ENCODE data around the gene PRR29. TPM values are rescaled to one million over a fixed set of nuclear protein-coding genes. Genes with fewer than 3 reads are reported as not detected.

PRR29 gene
- total RNA-seq, 2 donors from 2014 or later = 0.09 to 0.74 TPM

GRCh38 chr17:63996430-63997182 lies 1.5 kb upstream of the PRR29 start:
- Histone ChIP-seq H3K4me1 (replicated peaks) (no peaks in the 10 kb centered on the region), H3K9me3 (no peaks in the 10 kb centered on the region), H3K27ac (no peak overlapping the region), H3K4me3 (no peak overlapping the region), H3K36me3 (no peaks in the 10 kb centered on the region), H3K27me3 (replicated peaks; ENCODE audit: insufficient read depth) (no peaks in the 10 kb centered on the region)
- intact Hi-C loops (cut with DNase I) = no loop called here
- DNase-seq (ENCODE audit: low spot score) = no peak
- TF ChIP-seq POLR2A (IDR thresholded peaks at IDR 0.05) (no peak), POLR2AphosphoS5 (IDR thresholded peaks at IDR 0.05) (no peak), CTCF (IDR thresholded peaks at IDR 0.05) (no peak)
- 92% methylated on average over 11 of the region's 11 CpGs for WGBS

GRCh38 chr17:63997341-63998048 lies 656 bp upstream of the PRR29 start:
- Histone ChIP-seq H3K4me1 (replicated peaks) (no peaks in the 10 kb centered on the region), H3K27ac (no peak overlapping the region), H3K4me3 (peak overlapping the region; percentile 41 to 44), H3K27me3 (replicated peaks; ENCODE audit: insufficient read depth) (no peaks in the 10 kb centered on the region), H3K36me3 (no peaks in the 10 kb centered on the region), H3K9me3 (no peaks in the 10 kb centered on the region)
- WGBS = 20% methylated on average over 19 of the region's 19 CpGs
- intact Hi-C loops (cut with DNase I) = no loop called here
- TF ChIP-seq POLR2A (IDR thresholded peaks at IDR 0.05) = no peak
- no peak for TF ChIP-seq POLR2AphosphoS5 (IDR thresholded peaks at IDR 0.05)
- TF ChIP-seq CTCF (IDR thresholded peaks at IDR 0.05) = no peak
- no peak for DNase-seq (ENCODE audit: low spot score)

GRCh38 chr17:63998721-63999679 lies 849 bp downstream of the PRR29 start:
- peak overlapping the region; percentile 41 to 44 for H3K4me3 ChIP-seq
- no peaks in the 10 kb centered on the region for H3K9me3 ChIP-seq
- no peaks in the 10 kb centered on the region for H3K4me1 ChIP-seq (replicated peaks)
- H3K27me3 ChIP-seq (replicated peaks; ENCODE audit: insufficient read depth) = no peaks in the 10 kb centered on the region
- no peak for DNase-seq (ENCODE audit: low spot score)
- no peaks in the 10 kb centered on the region for H3K36me3 ChIP-seq
- TF ChIP-seq POLR2AphosphoS5 (IDR thresholded peaks at IDR 0.05) (no peak), POLR2A (IDR thresholded peaks at IDR 0.05) (no peak), CTCF (IDR thresholded peaks at IDR 0.05) (no peak)
- H3K27ac ChIP-seq = no peak overlapping the region
- intact Hi-C loops (cut with DNase I) = no loop called here
- WGBS = 23% methylated on average over 28 of the region's 33 CpGs

- Histone ChIP-seq H3K27me3 (replicated peaks; ENCODE audit: insufficient read depth) (no peaks in the 10 kb centered on the region), H3K36me3 (no peaks in the 10 kb centered on the region), H3K4me3 (no peak overlapping the region), H3K9me3 (no peaks in the 10 kb centered on the region), H3K27ac (no peak overlapping the region), H3K4me1 (replicated peaks) (no peaks in the 10 kb centered on the region)
- DNase-seq (ENCODE audit: low spot score) = no peak
- intact Hi-C loops (cut with DNase I) = no loop called here
- WGBS = 89% methylated on average over 25 of the region's 25 CpGs
- TF ChIP-seq POLR2AphosphoS5 (IDR thresholded peaks at IDR 0.05) = no peak
- no peak for TF ChIP-seq POLR2A (IDR thresholded peaks at IDR 0.05)
- no peak for TF ChIP-seq CTCF (IDR thresholded peaks at IDR 0.05)
Observed at GRCh38 chr17:63999680-64000531, 1.8 kb downstream of the PRR29 start.

Measured in prostate gland (tissue), 2 donors.